ENCODE measurements around the gene FAM222A. TPM values are rescaled to one million over a fixed set of nuclear protein-coding genes. Genes with fewer than 3 reads are reported as not detected.

Gene FAM222A
- total RNA-seq, 1 experiment from 2014 or later = 5.5 TPM

DNA sequence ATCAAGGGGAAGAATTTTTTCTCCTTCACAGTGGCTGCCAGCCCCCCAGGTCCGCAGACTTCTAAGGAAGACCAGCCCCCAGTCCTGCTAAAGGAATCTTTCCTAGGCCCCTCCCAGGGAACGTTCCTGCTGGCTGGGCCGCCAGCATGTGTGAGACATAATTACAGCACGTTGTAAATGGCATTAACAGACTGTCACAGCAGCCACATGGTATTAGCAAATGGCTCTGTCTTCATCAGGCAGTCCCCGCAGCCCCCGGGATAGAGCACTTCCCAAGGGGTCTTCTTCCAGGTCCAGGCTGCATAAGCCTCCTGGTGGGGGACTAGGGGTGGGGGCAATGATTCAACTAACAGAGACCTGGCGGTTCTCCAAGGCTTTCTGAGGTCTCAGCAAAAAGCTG, 34.9 kb upstream of the FAM222A start:
- no peaks in the 10 kb centered on the region for H3K4me1 ChIP-seq (ENCODE audit: insufficient read depth, low read length, poor library complexity, severe bottlenecking)
- H3K4me3 ChIP-seq (ENCODE audit: low read depth, low read length, poor library complexity, severe bottlenecking) = no peak overlapping the region
- POLR2A ChIA-PET (ENCODE audit: low non-redundant PET) = no interaction called here
- H3K9me3 ChIP-seq (ENCODE audit: low read depth, low read length, poor library complexity, severe bottlenecking) = no peaks in the 10 kb centered on the region
- no peak overlapping the region for H3K27ac ChIP-seq (ENCODE audit: low read depth, low read length, poor library complexity, severe bottlenecking)
- TF ChIP-seq CTCF (conservative IDR thresholded peaks at IDR 0.05; ENCODE audit: low read depth, low read length) = no peak
- no peak for TF ChIP-seq EZH2 (IDR thresholded peaks at IDR 0.05; ENCODE audit: borderline replicate concordance, low read depth, low read length, poor library complexity, severe bottlenecking)
- H3K27me3 ChIP-seq (replicated peaks; ENCODE audit: insufficient read depth, low read depth, low read length, poor library complexity) = no peaks in the 10 kb centered on the region
- intact Hi-C loops (cut with micrococcal nuclease; ENCODE audit: unreplicated experiment) = no loop called here
- DNase-seq (ENCODE audit: low spot score) = peak; percentile 19
- no peaks in the 10 kb centered on the region for H3K36me3 ChIP-seq (ENCODE audit: insufficient read depth, low read length, poor library complexity, severe bottlenecking)
- BruUV-seq (replicated peaks) = no TSS peak
- CTCF ChIA-PET = no interaction called here

- DNase-seq (ENCODE audit: low spot score) = no peak
- Histone ChIP-seq H3K9me3 (ENCODE audit: low read depth, low read length, poor library complexity, severe bottlenecking) (no peaks in the 10 kb centered on the region), H3K27me3 (replicated peaks; ENCODE audit: insufficient read depth, low read depth, low read length, poor library complexity) (no peaks in the 10 kb centered on the region), H3K36me3 (ENCODE audit: insufficient read depth, low read length, poor library complexity, severe bottlenecking) (no peaks in the 10 kb centered on the region), H3K4me1 (ENCODE audit: insufficient read depth, low read length, poor library complexity, severe bottlenecking) (no peaks in the 10 kb centered on the region), H3K4me3 (ENCODE audit: low read depth, low read length, poor library complexity, severe bottlenecking) (no peak overlapping the region), H3K27ac (ENCODE audit: low read depth, low read length, poor library complexity, severe bottlenecking) (no peak overlapping the region)
- POLR2A ChIA-PET (ENCODE audit: low non-redundant PET) = no interaction called here
- CTCF ChIA-PET = no interaction called here
- no TSS peak for BruUV-seq (replicated peaks)
- intact Hi-C loops (cut with micrococcal nuclease; ENCODE audit: unreplicated experiment) = no loop called here
- TF ChIP-seq EZH2 (IDR thresholded peaks at IDR 0.05; ENCODE audit: borderline replicate concordance, low read depth, low read length, poor library complexity, severe bottlenecking) = no peak
- no peak for TF ChIP-seq CTCF (conservative IDR thresholded peaks at IDR 0.05; ENCODE audit: low read depth, low read length)
Observed at GRCh38 chr12:109679501-109680263, 33.9 kb upstream of the FAM222A start.

- H3K4me1 ChIP-seq (ENCODE audit: insufficient read depth, low read length, poor library complexity, severe bottlenecking) = no peaks in the 10 kb centered on the region
- H3K4me3 ChIP-seq (ENCODE audit: low read depth, low read length, poor library complexity, severe bottlenecking) = no peak overlapping the region
- TF ChIP-seq EZH2 (IDR thresholded peaks at IDR 0.05; ENCODE audit: borderline replicate concordance, low read depth, low read length, poor library complexity, severe bottlenecking) = no peak
- TF ChIP-seq CTCF (conservative IDR thresholded peaks at IDR 0.05; ENCODE audit: low read depth, low read length) = no peak
- intact Hi-C loops (cut with micrococcal nuclease; ENCODE audit: unreplicated experiment) = no loop called here
- H3K27me3 ChIP-seq (replicated peaks; ENCODE audit: insufficient read depth, low read depth, low read length, poor library complexity) = no peaks in the 10 kb centered on the region
- no peaks in the 10 kb centered on the region for H3K9me3 ChIP-seq (ENCODE audit: low read depth, low read length, poor library complexity, severe bottlenecking)
- ChIA-PET CTCF (no interaction called here), POLR2A (ENCODE audit: low non-redundant PET) (no interaction called here)
- no peak overlapping the region for H3K27ac ChIP-seq (ENCODE audit: low read depth, low read length, poor library complexity, severe bottlenecking)
- H3K36me3 ChIP-seq (ENCODE audit: insufficient read depth, low read length, poor library complexity, severe bottlenecking) = no peaks in the 10 kb centered on the region
- no TSS peak for BruUV-seq (replicated peaks)
- no peak for DNase-seq (ENCODE audit: low spot score)
Observed at GRCh38 chr12:109680264-109681005, 33.2 kb upstream of the FAM222A start.
